ENCODE results near the gene USP50.
A peak's percentile ranks its signal among the peaks of the same experiment; 100 is the strongest.
"Not testable (repeated sequence)": the region's sequence is repeated elsewhere in the genome, so short reads cannot be mapped to it uniquely, and the experiment has no call there.

Gene USP50

GRCh38 chr15:50501815-50502214 is 44.7 kb downstream of the USP50 start:
- DNase-seq, result no peak

DNA sequence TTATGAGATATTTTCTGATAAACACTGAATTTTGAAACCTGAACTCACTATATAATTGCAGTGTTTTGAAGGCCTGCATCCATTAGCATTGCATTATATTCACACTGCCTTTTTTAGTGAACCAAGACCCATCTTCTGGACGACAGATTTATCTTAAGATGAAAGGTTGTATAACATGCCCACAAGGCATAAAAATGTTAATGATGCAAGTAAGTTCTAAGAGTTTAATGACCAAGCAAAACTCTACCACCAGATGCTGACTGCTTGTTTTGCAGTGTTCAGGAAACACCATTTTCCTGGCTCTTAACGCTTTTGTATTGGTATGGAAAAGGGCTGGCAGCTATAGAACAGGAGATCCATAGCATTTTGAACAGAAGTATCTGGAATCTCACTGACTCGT is 46.1 kb downstream of the USP50 start:
- DNase-seq, result no peak

- DNase-seq, result peak; percentile 11
Measured at GRCh38 chr15:50496692-50497091, 49.8 kb downstream of the USP50 start.

- DNase-seq, result not testable (repeated sequence)
Measured at GRCh38 chr15:50494547-50494946, 51.9 kb downstream of the USP50 start.

GRCh38 chr15:50493625-50494024 is 52.8 kb downstream of the USP50 start:
- DNase-seq, result no peak

GRCh38 chr15:50487287-50487686 is 59.2 kb downstream of the USP50 start:
- peak; percentile 35 for DNase-seq

GRCh38 chr15:50485389-50485788 is 61.1 kb downstream of the USP50 start:
- DNase-seq, result no peak

GRCh38 chr15:50484781-50485180 is 61.7 kb downstream of the USP50 start:
- peak; percentile 11 for DNase-seq

GRCh38 chr15:50476143-50476542 is 70.3 kb downstream of the USP50 start:
- DNase-seq, result no peak

DNA sequence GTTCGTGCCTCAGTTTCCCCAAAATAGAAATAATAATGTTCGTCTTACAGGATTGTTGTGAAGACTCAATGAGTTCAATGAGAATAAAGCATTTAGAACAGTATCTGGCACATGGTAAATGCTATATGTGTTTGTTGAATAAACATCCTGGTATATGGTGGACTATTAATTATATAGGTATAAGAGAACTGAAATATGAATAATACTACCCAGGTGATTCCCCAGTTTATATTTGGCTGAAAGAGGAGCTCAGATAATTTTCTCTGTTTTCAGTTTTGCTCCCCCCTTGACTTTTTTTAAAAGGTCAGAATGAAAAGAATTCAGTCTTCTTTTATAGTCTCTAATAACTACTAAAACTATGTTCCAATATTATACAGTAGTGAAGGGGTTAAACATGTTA is 75.4 kb downstream of the USP50 start:
- no peak for DNase-seq

DNA sequence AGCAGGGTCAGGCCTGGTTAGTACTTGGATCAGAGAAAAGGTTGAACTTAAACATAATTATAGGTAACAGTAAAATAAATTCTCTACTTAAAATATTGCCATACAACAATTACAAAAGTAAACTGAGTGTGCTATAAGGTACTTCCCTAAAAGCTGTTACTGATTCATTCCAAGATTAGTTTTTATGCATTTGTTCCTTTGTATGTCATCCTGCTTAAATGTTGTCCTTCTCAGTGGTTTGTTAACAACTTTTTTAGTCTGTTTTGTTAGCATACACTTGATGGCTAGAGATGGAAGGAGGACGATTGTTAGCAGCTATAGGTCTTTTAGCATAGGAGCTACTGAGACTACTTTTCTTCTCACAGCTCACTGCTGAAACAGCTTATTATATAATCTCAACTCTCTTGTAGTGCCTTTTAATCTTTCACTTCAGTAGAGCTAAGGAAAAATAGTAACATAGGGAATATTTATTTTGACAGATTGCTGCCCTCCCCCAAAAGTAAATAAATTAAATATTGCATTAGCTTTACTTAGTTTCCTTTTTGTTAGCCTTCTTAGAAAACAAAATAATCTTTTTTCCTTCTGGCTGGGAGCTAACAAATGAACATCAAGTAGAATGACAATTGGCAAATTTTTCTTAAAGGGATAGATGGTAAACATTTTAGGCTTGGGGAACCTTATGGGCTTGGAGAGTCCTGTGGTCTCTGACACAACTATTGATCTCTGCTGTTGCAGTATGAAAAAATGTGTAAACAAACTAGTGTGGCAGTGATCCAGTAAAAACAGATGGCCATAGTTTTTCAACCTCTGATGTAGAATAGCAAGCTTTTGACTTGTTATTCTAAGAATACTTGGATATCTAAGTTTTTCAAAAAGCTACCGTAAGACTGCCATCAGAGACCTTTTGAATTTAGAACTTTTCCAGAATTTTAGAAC is 82.8 kb downstream of the USP50 start:
- peak; percentile 43 for DNase-seq

DNA sequence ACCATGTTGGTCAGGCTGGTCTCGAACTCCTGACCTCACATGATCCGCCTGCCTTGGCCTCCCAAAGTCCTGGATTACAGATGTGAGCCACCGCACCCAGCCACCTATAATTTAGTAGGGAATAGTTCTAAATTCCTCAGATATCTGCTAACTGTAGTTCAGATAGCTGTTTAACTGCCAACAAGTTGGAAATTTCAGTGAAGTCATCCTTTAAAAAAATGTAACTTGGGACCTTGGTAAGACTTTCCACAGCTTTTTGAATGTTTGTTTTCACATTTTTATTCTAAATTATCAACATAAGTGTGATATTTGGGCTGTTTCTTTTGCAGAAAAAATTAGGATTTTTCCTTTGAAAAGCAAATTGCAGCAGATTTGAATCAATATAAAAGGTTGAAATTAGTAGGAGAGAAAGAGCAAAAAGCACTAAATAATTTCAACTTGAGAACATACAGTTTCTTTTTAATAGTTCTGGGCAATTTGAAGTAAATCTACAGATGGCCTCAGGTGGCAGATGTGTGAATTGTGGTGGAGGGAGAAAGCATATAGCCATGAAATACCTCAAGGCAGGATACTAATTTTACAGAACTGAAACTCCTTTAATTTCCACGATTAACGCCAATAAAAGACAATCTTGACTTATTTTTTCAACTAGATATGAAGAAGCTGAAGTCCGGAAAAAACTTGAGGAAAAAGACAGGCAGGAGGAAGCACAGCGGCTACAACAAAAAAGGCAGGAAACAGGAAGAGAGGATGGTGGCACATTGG is 87.9 kb downstream of the USP50 start:
- DNase-seq, result no peak

GRCh38 chr15:50452927-50453326 is 93.5 kb downstream of the USP50 start:
- no peak for DNase-seq

Measured in activated CD4-positive, alpha-beta T cell treated with anti-CD3 and anti-CD28 coated beads, Interleukin-10, Interleukin-2, amounts not matched to agents 100 ng/mL and 50 ng/mL, durations not matched to agents 16 hours and 8 hours (primary cell).